Activated CD4-positive, alpha-beta T cell treated with anti-CD3 and anti-CD28 coated beads for 1 hour (primary cell): ENCODE results near the gene PNMA8A.
"Not testable (repeated sequence)": the region's sequence is repeated elsewhere in the genome, so short reads cannot be mapped to it uniquely, and the experiment has no call there.

ENCODE experiments used
- DNase-seq: peaks from one replicate; pipeline ENCODE4 v3.0.0-alpha.2; 2020

PNMA8A gene

GRCh38 chr19:46471116-46471733, at the start of gene PNMA8A:
Gene PNMA8A (minus strand): TSS chr19:46471563. CDS start chr19:46471035, 528 bp downstream.
- DNase-seq = no peak

- no peak for DNase-seq
These were observed 49.3 kb upstream of the PNMA8A start for GRCh38 chr19:46520616-46521015.

- DNase-seq = no peak
These were observed 46.1 kb upstream of the PNMA8A start for GRCh38 chr19:46517471-46517870.

- no peak for DNase-seq
These were observed 44.6 kb upstream of the PNMA8A start for GRCh38 chr19:46515879-46516350.

- no peak for DNase-seq
These were observed 43.9 kb upstream of the PNMA8A start for GRCh38 chr19:46515290-46515609.

- DNase-seq = no peak
These were observed 43.4 kb upstream of the PNMA8A start for GRCh38 chr19:46514589-46515289.

GRCh38 chr19:46513461-46514236, 42.3 kb upstream of the PNMA8A start:
- peak; percentile 76 for DNase-seq

GRCh38 chr19:46511237-46511636, 39.9 kb upstream of the PNMA8A start:
- DNase-seq = no peak

- DNase-seq = no peak
These were observed 36.8 kb upstream of the PNMA8A start for GRCh38 chr19:46508206-46508605.

- DNase-seq = no peak
These were observed 32.6 kb upstream of the PNMA8A start for GRCh38 chr19:46503848-46504453.

- DNase-seq = no peak
These were observed 31.5 kb upstream of the PNMA8A start for GRCh38 chr19:46502891-46503290.

- DNase-seq = no peak
These were observed 28.3 kb upstream of the PNMA8A start for GRCh38 chr19:46499692-46500091.

GRCh38 chr19:46497773-46498172, 26.4 kb upstream of the PNMA8A start:
- DNase-seq = no peak

- not testable (repeated sequence) for DNase-seq
These were observed 25.5 kb upstream of the PNMA8A start for GRCh38 chr19:46496886-46497285.

- DNase-seq = no peak
These were observed 24.9 kb upstream of the PNMA8A start for GRCh38 chr19:46496304-46496703.

GRCh38 chr19:46495786-46496099, 24.4 kb upstream of the PNMA8A start, which contains the start of gene PNMA8B:
Gene PNMA8B (minus strand): TSS chr19:46495867. CDS start chr19:46495465, 402 bp downstream.
- DNase-seq = peak; percentile 37

GRCh38 chr19:46494941-46495785, 23.8 kb upstream of the PNMA8A start:
- no peak for DNase-seq

GRCh38 chr19:46494146-46494940, 23.0 kb upstream of the PNMA8A start:
- no peak for DNase-seq

GRCh38 chr19:46493236-46494145, 22.1 kb upstream of the PNMA8A start:
- DNase-seq = no peak

- no peak for DNase-seq
These were observed 21.5 kb upstream of the PNMA8A start for GRCh38 chr19:46492841-46493235.
